ENCODE measurements around the gene GRM2.

GRM2 gene

GRCh38 chr3:51683566-51683965 is 23.3 kb upstream of the GRM2 start:
- no peak for TF ChIP-seq CTCF (conservative IDR thresholded peaks at IDR 0.05; ENCODE audit: low read depth)
- POLR2A ChIA-PET (ENCODE audit: low non-redundant PET) = no interaction called here
- H3K27ac ChIP-seq = no peak overlapping the region
- CTCF ChIA-PET = interaction anchor here (0.5 kb wide), 1 partner anchor 181 kb away, joined by 4 read pairs; no protein-coding TSS in a partner anchor
- no peak for DNase-seq (ENCODE audit: low spot score)

DNA sequence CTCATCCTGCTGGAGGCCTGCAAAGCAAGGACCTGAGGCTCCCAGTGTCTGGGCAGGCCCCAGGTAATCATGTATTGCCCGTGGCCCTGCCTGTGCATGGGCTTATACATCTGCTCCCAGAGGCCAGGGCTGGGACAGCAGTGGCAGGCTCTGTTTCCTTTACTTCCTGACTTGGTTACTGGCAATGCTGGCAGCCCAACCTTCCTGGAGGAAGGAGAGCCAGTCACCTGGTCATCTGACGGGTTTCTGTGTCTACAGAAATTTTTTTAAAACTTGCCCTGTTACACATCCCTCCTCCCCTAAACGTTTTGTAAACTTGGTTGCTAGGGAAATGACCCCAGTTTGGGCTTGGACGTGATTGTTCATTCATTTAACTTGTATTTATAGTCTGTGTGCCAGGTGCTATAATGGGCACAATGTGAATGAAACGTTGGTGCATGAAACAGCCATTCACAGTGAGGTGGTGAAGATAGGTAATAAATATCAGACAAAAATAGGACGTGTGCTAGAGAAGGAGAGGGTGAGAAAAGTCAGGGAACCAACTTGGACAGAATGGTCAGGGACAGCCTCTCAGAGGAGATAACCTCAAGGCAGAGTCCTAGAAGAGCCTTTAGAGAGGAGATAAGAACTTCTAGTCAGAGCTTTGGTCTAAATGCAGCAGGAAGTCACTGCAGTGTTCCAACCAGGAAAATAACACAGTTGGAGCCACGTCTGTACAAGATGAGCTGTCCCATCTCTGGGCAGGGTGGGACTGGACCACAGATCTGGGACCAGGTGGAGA is 21.7 kb upstream of the GRM2 start:
- peak overlapping the region; percentile 35; the same call in 1 of the 2 replicates for H3K27ac ChIP-seq
- CTCF ChIA-PET = interaction anchor here (0.5 kb wide), 1 partner anchor 1450 kb away, joined by 3 read pairs; no protein-coding TSS in a partner anchor
- TF ChIP-seq CTCF (conservative IDR thresholded peaks at IDR 0.05; ENCODE audit: low read depth) = no peak
- POLR2A ChIA-PET (ENCODE audit: low non-redundant PET) = no interaction called here
- no peak for DNase-seq (ENCODE audit: low spot score)

- H3K27ac ChIP-seq = peak overlapping the region; percentile 35
- ChIA-PET CTCF (no interaction called here), POLR2A (ENCODE audit: low non-redundant PET) (no interaction called here)
- DNase-seq (ENCODE audit: low spot score) = no peak
- no peak for TF ChIP-seq CTCF (conservative IDR thresholded peaks at IDR 0.05; ENCODE audit: low read depth)
These were observed 20.8 kb upstream of the GRM2 start for GRCh38 chr3:51686056-51686455.

DNA sequence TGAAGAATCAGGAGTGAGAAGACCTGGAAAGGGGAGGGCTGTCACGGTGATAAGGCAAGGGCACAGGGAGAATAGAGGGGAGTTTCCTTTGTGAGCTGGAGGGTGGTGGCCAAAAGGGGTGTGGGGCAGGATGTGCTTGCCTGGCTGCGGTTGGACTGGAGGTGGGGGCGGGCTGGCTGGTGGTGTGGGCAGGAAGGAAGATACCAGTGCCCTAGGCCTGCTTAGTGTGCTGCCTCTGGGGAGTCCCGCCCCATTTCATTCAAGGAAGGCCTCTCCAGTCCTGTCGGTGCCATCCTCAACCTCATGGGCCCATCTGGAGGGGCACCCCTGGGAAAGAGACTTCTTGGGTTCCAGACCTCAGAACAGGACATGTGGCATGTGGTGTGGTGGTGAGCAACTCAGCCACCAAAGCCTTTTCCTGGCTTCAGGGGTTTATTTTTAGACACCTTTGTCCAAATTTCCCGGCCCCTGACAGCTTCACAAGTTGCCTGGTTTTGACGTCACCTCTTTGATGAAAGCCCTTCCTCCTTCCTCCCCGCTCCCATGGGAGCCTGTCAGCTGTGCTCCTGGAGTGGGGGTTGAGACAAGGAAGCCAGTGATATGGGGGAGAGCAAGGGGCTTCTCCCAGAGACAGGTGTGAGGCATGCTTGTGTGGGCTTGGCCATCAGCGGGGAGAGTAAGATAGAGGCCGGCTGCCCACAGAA is 20.2 kb upstream of the GRM2 start:
- DNase-seq (ENCODE audit: low spot score) = peak; percentile 34
- no peak for TF ChIP-seq CTCF (conservative IDR thresholded peaks at IDR 0.05; ENCODE audit: low read depth)
- CTCF ChIA-PET = no interaction called here
- POLR2A ChIA-PET (ENCODE audit: low non-redundant PET) = no interaction called here
- H3K27ac ChIP-seq = peak overlapping the region; percentile 35

GRCh38 chr3:51687431-51688205 is 19.2 kb upstream of the GRM2 start:
- CTCF ChIA-PET = no interaction called here
- peak; percentile 13 for DNase-seq (ENCODE audit: low spot score)
- POLR2A ChIA-PET (ENCODE audit: low non-redundant PET) = no interaction called here

More at GRCh38 chr3:51687431-51688205, 19.2 kb upstream of the GRM2 start:
- TF ChIP-seq CTCF (conservative IDR thresholded peaks at IDR 0.05; ENCODE audit: low read depth) = no peak
- H3K27ac ChIP-seq = peak overlapping the region; percentile 35
